NCI-H524 (cell line): ENCODE measurements around the gene TSC1.
"Not testable (repeated sequence)": the region's sequence is repeated elsewhere in the genome, so short reads cannot be mapped to it uniquely, and the experiment has no call there.

Source experiments
- DNase-seq, 2 experiments: peaks; one replicate each; lab custom pipeline; 2025; lab: John Stamatoyannopoulos, UW

TSC1 gene

DNA sequence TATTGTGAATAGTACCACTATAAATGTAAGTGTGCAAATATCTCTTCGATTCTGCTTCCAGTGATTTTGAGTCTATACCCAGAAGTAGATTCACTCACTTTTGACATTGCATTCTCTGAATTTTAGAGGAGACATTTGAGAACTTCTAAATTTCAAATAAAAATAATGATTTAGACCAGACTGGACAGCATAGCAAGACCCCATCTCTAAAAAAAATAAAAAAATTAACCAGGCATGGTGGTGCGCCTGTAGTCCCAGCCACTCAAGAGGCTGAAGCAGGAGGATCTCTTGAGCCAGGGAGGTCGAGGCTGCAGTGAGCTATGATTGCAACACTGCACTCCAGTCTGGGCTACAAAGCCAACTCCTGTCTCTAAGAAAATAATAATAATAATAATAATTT, 32.2 kb upstream of the TSC1 start:
- no peak for DNase-seq

- DNase-seq, result no peak
These were observed 31.5 kb upstream of the TSC1 start for GRCh38 chr9:132975961-132976360.

GRCh38 chr9:132973713-132974112, 29.3 kb upstream of the TSC1 start:
- DNase-seq, result no peak

- DNase-seq, result no peak
These were observed 28.8 kb upstream of the TSC1 start for GRCh38 chr9:132973166-132973565.

DNA sequence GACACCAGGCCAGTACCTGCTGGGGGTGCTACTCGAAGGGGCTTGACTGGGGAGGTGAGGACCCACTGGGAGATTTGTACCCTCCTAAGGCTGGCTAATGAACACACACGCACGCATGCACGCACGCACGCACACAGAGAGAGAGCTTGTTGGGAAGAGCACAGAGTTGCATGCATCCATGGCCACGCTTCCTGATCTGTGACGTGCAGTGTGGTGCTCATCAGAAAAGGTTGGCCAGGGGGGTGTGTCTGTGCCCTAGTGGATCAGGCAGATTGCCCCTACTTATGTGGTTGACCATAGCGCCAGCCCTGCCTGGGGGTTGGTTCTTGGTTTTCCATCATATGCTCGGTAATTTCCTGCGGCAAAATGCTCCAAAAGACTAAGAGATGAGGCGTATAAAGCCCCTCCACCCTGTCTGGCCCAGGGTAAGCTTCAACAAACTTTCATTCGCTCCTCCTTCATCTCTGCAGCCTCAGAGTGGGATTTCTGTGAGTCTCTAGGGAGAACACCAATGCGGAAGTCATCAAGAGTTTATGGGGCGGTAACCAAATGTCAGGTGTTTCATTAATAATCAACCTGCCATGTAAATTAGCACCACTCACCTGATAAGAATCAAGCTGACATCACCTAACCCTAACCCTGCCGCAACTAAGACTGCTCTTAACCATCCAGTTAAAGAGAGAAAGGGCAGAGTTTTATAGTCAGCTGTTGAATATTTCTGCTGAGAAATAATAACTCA, 26.1 kb upstream of the TSC1 start:
- DNase-seq, result no peak

GRCh38 chr9:132969783-132970182, 25.4 kb upstream of the TSC1 start:
- no peak for DNase-seq

DNA sequence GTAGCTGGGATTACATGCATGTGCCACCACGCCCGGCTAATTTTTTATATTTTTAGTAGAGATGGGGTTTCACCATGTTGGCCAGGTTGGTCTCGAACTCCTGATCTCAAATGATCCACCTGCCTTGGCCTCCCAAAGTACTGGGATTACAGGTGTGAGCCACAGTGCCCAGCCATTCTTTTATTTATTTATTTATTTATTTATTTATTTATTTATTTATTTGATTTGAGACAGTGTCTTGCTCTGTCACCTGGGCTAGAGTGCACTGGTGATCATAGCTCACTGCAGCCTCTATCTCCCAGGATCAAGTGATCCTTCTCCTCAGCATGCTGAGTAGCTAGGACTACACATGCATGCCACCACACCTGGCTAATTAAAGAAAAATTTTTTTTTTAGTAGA, 23.5 kb upstream of the TSC1 start:
- not testable (repeated sequence) for DNase-seq

GRCh38 chr9:132965478-132965877, 21.1 kb upstream of the TSC1 start:
- no peak for DNase-seq

GRCh38 chr9:132961002-132961401, 16.6 kb upstream of the TSC1 start:
- no peak for DNase-seq

DNA sequence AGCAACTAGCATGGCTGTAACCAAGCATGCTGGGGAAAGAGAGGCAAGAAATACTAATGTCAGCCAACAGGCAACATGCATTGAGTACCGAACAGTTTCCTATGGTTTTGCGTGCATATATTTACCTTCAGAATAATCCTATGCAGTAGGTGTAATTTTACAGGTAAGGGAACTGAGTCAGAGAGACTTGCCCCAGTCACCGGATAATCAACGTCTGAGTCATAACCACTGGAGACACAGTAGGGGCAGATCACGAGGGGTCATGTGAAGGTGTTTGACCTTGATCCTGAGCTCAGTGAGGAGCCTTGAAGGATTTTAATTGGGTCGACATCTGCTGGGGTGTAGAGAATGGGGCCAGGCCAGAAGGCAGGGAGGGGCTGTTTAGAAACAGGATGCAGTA, 13.4 kb upstream of the TSC1 start:
- peak; percentile 74 to 77 for DNase-seq

DNA sequence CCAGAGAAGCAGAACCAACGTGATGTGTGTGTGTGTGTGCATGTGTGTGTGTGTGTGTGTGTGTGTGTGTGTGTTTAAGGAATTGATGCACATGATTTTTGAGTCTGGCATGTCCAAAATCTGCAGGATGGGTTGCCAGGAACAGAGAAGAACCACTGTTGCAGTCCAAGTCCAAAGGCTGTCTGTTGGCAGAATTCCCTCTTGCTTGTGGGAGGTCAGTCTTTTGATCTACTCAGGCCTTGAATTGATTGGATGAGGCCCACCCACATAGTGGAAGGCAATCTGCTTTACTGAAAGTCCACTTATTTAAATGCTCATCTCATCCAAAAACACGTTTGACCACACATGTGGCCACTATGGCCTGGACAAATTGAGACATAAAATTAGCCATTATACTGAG, 11.4 kb upstream of the TSC1 start:
- DNase-seq, result no peak

GRCh38 chr9:132955123-132955522, 10.7 kb upstream of the TSC1 start:
- no peak for DNase-seq

DNA sequence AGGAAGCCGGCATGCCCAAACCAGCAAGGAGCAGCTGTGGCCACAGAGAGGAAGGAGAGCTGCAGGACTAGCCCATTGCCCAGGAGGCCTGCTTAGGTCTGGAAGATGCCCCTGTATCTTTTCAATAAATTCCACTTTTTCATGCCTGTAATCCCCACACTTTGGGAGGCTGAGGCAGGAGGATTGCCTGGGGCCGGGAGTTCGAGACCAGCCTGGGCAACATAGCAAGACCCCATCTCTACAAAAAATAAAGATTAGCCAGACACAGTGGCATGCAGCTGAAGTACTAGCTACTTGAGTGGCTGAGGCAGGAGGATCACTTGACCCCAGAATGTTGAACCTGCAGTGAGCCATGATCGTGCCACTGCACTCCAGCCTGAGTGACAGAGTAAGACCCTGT, 5.3 kb upstream of the TSC1 start:
- no peak for DNase-seq

GRCh38 chr9:132948482-132949050, 4.2 kb upstream of the TSC1 start:
- no peak for DNase-seq

GRCh38 chr9:132947756-132948155, 3.3 kb upstream of the TSC1 start:
- DNase-seq, result no peak

GRCh38 chr9:132946631-132947295, 2.3 kb upstream of the TSC1 start:
- no peak for DNase-seq

DNA sequence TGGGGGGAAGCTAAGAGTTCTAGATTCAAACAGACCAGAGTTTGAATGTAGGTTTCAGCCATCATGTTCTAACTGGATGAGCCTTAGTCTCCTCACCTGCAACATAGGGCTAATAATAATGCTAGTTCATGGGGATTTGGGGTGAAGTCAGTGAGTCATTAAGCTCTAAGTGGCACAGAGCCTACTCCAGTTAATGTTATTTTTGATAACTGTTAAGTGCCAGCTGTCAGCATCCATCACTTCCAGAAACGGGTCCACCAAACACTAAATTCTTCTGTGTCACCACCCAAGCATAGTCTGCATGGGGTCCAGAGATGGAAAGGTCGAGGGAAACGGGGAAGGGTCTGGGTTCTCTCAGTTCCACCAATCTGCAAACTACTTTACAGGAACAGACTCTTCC, 1.8 kb upstream of the TSC1 start:
- DNase-seq, result peak; percentile 18 to 56

- DNase-seq, result no peak
These were observed 1.0 kb upstream of the TSC1 start for GRCh38 chr9:132945186-132946130.

- DNase-seq, result peak in 1 of 2 experiments; percentile 41
These were observed 644 bp downstream of the TSC1 start for GRCh38 chr9:132943651-132944293.

DNA sequence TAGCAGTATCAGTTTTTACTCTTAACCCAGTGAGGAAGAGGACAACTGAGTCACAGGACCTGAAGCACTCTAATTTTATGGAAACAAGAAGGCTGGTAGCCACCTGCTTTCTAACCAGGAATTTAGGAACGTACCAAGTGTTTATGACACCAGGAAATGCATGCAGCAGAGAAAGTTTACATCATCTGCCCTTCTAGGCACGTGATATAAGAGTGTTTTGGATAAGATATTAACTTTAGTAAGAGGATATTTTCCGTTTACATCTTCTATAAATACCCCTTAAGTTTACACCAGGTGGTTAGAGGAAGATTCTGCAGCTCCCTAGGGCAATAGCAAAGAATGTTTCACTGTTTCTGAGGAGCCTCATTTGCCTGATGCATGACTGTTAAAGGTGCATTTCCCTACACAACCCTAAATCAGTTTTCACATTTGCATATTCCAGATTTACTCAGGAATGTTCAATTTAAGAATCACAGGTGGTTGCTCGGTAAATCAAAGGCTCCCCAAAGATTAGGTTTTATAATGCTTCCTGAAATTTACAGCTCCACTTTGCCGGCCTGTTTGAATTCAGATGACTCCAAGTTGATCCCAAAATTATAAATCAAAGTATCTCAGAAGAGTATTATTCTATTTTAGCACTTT, 1.8 kb downstream of the TSC1 start:
- DNase-seq, result no peak

GRCh38 chr9:132939169-132939568, 5.2 kb downstream of the TSC1 start:
- no peak for DNase-seq
